ENCODE measurements around the gene ZBTB5. TPM values are rescaled to one million over a fixed set of nuclear protein-coding genes. Genes with fewer than 3 reads are reported as not detected.

Gene ZBTB5
- total and polyA plus RNA-seq, 9 of the 15 experiments (the other 6 are each of a cell fraction or from before 2014, with no cell fraction given) = 2.3 to 43.2 (median 15.5) TPM

DNA sequence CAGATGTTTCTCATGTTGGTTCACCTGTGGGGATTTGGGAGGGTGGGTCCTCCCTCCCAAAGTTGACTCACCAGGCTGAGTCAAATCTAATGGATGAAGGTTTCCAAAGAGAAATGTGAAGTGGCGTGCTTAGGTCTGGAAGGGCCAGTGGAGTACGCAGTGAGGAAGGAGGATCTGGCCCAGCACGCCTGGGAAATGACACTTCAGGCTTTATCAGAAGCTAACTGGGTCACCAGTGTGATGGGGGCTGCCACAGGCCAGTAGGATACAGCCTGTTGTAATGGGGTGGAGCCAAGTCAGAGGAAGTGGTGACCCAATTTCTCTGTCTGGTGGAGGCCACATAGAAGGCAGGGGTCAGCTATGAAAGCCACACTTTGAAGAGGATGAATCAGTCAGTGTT lies 38.5 kb upstream of the ZBTB5 start:
- no peaks in the 10 kb centered on the region for H3K79me2 ChIP-seq (ENCODE audit: control insufficient read depth, insufficient read depth, low read length)
- H3K4me2 ChIP-seq (ENCODE audit: insufficient read depth, low read length) = no peak overlapping the region
- TF ChIP-seq ZNF518B (CRISPR knock-in tag; IDR thresholded peaks at IDR 0.05) = no peak
- 0 out of 2 replicates have a peak, but pooled peaks have one; percentile 16 for TF ChIP-seq POLR2A (conservative IDR thresholded peaks at IDR 0.05)
- no TSS peak for BruUV-seq (replicated peaks)
- in situ Hi-C loops (cut with MboI) = no loop called here
- H3K9me3 ChIP-seq (replicated peaks; ENCODE audit: control insufficient read depth, insufficient read depth, low read depth, low read length) = no peaks in the 10 kb centered on the region
- peaks cover 3% of the 10 kb centered on the region for H3K9me1 ChIP-seq (ENCODE audit: control insufficient read depth, insufficient read depth, low read length)
- no peaks in the 10 kb centered on the region; a peak in 1 of 5 replicates for H3K4me1 ChIP-seq (replicated peaks in 1 of 2; ENCODE audit: control insufficient read depth in 2 of 2, insufficient read depth in 2 of 2, low read length in 2 of 2)
- DNase-seq (ENCODE audit: extremely low read depth in 1 of 4, low spot score in 3 of 4) (no peak), FAIRE-seq (no peak), ATAC-seq (peak; percentile 40)
- intact Hi-C loops (cut with micrococcal nuclease) = no loop called here
- POLR2A ChIA-PET = interaction anchor here (1.0 to 2.5 kb wide), 7 partner anchors 9 to 113 kb away, joined by 3 to 11 read pairs (median 4); no protein-coding TSS in a partner anchor
- peaks cover 94% of the 10 kb centered on the region for H3K36me3 ChIP-seq (ENCODE audit: control insufficient read depth, insufficient read depth, low read length)
- no peak overlapping the region for H3K4me3 ChIP-seq
- CTCF ChIA-PET (ENCODE audit: low intra/inter-chr PET ratio) = no interaction called here
- H3K27me3 ChIP-seq (ENCODE audit: control insufficient read depth in 2 of 2, insufficient read depth in 2 of 2, low read length in 2 of 2) = no peaks in the 10 kb centered on the region
- no peak overlapping the region for H3K27ac ChIP-seq (ENCODE audit: extremely low read depth, low read depth, low read length)
- no peak overlapping the region for H2AFZ ChIP-seq (ENCODE audit: low read depth, low read length)
- H4K20me1 ChIP-seq (replicated peaks; ENCODE audit: control insufficient read depth, insufficient read depth, low read length) = peaks cover 14% of the 10 kb centered on the region
- H3K9ac ChIP-seq (ENCODE audit: insufficient read depth in 1 of 2, low read depth in 2 of 2, low read length in 2 of 2) = no peak overlapping the region
- WGBS (ENCODE audit: insufficient coverage, low coverage, missing lambda C conversion rate) = 85% methylated on average over 3 of the region's 3 CpGs

All from K562 (cell line).